WTC11 (cell line): Measurements from ENCODE around the gene CCDC71. TPM values are rescaled to one million over a fixed set of nuclear protein-coding genes. Genes with fewer than 3 reads are reported as not detected.

ENCODE experiments used
- ARID4B ChIP-seq: sonication (generic); formaldehyde crosslinking; IDR thresholded peaks from 2 replicates; pipeline ENCODE4 v1.8.0; 2023; ENCODE audit warnings: missing genetic modification reagents, mild to moderate bottlenecking, borderline replicate concordance
- CDX4 ChIP-seq: fragments of 250-450 bp; sonication (Bioruptor Pico); IDR thresholded peaks from 2 replicates; pipeline ENCODE4 v1.9.0; 2021; ENCODE audit warnings: moderate library complexity, mild to moderate bottlenecking, inconsistent platforms, borderline replicate concordance
- CREM ChIP-seq: sonication (generic); formaldehyde crosslinking; IDR thresholded peaks from 2 replicates; pipeline ENCODE4 v1.8.1; 2022; ENCODE audit warnings: mild to moderate bottlenecking, missing genetic modification reagents, moderate library complexity
- E2F1 ChIP-seq: sonication (generic); formaldehyde crosslinking; IDR thresholded peaks from 2 replicates; pipeline ENCODE4 v1.8.0; 2022; ENCODE audit warnings: mild to moderate bottlenecking, missing genetic modification reagents
- GABPB1 ChIP-seq: sonication (generic); formaldehyde crosslinking; IDR thresholded peaks from 2 replicates; pipeline ENCODE4 v1.8.1; 2023; ENCODE audit warnings: mild to moderate bottlenecking, missing genetic modification reagents
- HMGXB4 ChIP-seq: sonication (generic); formaldehyde crosslinking; IDR thresholded peaks from 2 replicates; pipeline ENCODE4 v1.8.1; 2023; ENCODE audit warnings: mild to moderate bottlenecking, moderate library complexity, missing genetic modification reagents
- JAZF1 ChIP-seq: fragments of 250-450 bp; sonication (Bioruptor Pico); IDR thresholded peaks from 2 replicates; pipeline ENCODE4 v1.9.0; 2021; ENCODE audit warnings: moderate library complexity, mild to moderate bottlenecking, inconsistent platforms
- NR3C1 ChIP-seq: sonication (generic); formaldehyde crosslinking; conservative IDR thresholded peaks from 2 replicates; pipeline ENCODE4 v1.8.1; 2023; ENCODE audit warnings: low read depth, mild to moderate bottlenecking, missing genetic modification reagents
- STAT6 ChIP-seq: sonication (generic); formaldehyde crosslinking; conservative IDR thresholded peaks from 2 replicates; pipeline ENCODE4 v1.8.1; 2023; ENCODE audit warnings: mild to moderate bottlenecking, low read depth, missing genetic modification reagents, moderate library complexity
- ZNF281 ChIP-seq: sonication (generic); formaldehyde crosslinking; IDR thresholded peaks from 2 replicates; pipeline ENCODE4 v1.8.0; 2023; ENCODE audit warnings: mild to moderate bottlenecking, missing genetic modification reagents
- ZNF423 ChIP-seq: fragments of 250-450 bp; sonication (Bioruptor Pico); IDR thresholded peaks from 2 replicates; pipeline ENCODE4 v2.1.2; 2022; ENCODE audit warnings: mild to moderate bottlenecking, moderate library complexity
- ZNF512 ChIP-seq: sonication (generic); formaldehyde crosslinking; IDR thresholded peaks from 2 replicates; pipeline ENCODE4 v1.8.1; 2022; ENCODE audit warnings: missing genetic modification reagents, borderline replicate concordance
- ZNF532 ChIP-seq: fragments of 250-450 bp; sonication (Bioruptor Pico); IDR thresholded peaks from 2 replicates; pipeline ENCODE4 v1.9.0; 2021; ENCODE audit warnings: mild to moderate bottlenecking, borderline replicate concordance
- ZSCAN18 ChIP-seq: fragments of 250-450 bp; sonication (Bioruptor Pico); IDR thresholded peaks from 2 replicates; pipeline ENCODE4 v2.1.2; 2022; ENCODE audit warnings: mild to moderate bottlenecking, moderate library complexity
- total RNA-seq: library from RNA; stranded (reverse); gene quantifications from 3 replicates; pipeline ENCODE4 v1.2.3, GENCODE V29; 2021

CCDC71 gene
- total RNA-seq, 1 experiment from 2014 or later, result 29.8 TPM

GRCh38 chr3:49120438-49121131 is 45.5 kb downstream of the CCDC71 start, which contains the start of gene USP19 (continued):
- TF ChIP-seq E2F1, result no peak
- TF ChIP-seq CDX4 (CRISPR knock-in tag), result no peak
- TF ChIP-seq JAZF1 (CRISPR knock-in tag), result no peak
- TF ChIP-seq ARID4B (CRISPR knock-in tag), result peak; percentile 74; the same call in 1 of the 2 replicates
- no peak for TF ChIP-seq ZSCAN18 (CRISPR knock-in tag)
- peak; percentile 70; the same call in 1 of the 2 replicates for TF ChIP-seq HMGXB4
- no peak for TF ChIP-seq ZNF281 (CRISPR knock-in tag)
- TF ChIP-seq ZNF512, result no peak
- peak; percentile 87 for TF ChIP-seq CREM (CRISPR knock-in tag)
- no peak for TF ChIP-seq STAT6
- TF ChIP-seq ZNF532 (CRISPR knock-in tag), result no peak
- TF ChIP-seq GABPB1, result peak; percentile 81; the same call in 1 of the 2 replicates
- no peak for TF ChIP-seq NR3C1 (CRISPR knock-in tag)
- no peak for TF ChIP-seq ZNF423 (CRISPR knock-in tag)
